DOHH2 (cell line): ENCODE measurements around the gene CFAP92.

Experiments used
- H3F3A ChIP-seq: fragments of 200-600 bp; sonication (generic), shearing (Covaris generic); 2 replicates; pipeline ENCODE4 v1.6.0; 2016; ENCODE audit warnings: antibody characterized with exemption, mild to moderate bottlenecking; ENCODE audit not compliant: control insufficient read depth, insufficient read depth
- H3K27ac ChIP-seq: fragments of 200-600 bp; sonication (generic); 2 replicates; pipeline ENCODE4 v1.5.1; 2014; ENCODE audit warnings: low read depth, mild to moderate bottlenecking, low read length, moderate library complexity
- H3K27me3 ChIP-seq: fragments of 200-600 bp; sonication (generic); 2 replicates; pipeline ENCODE4 v1.6.1; 2014; ENCODE audit warnings: mild to moderate bottlenecking, low read length, mixed read lengths; ENCODE audit not compliant: control insufficient read depth
- H3K36me3 ChIP-seq: fragments of 200-600 bp; sonication (generic); 2 replicates; pipeline ENCODE4 v1.6.1; 2014; ENCODE audit warnings: mild to moderate bottlenecking, low read length, moderate library complexity, mixed read lengths; ENCODE audit not compliant: control insufficient read depth
- H3K4me1 ChIP-seq: fragments of 200-600 bp; sonication (generic); 2 replicates; pipeline ENCODE4 v1.6.1; 2014; ENCODE audit warnings: mild to moderate bottlenecking, low read length, mixed read lengths; ENCODE audit not compliant: control insufficient read depth
- H3K4me2 ChIP-seq: fragments of 200-600 bp; sonication (generic); 2 replicates; pipeline ENCODE4 v1.6.0; 2014; ENCODE audit warnings: mild to moderate bottlenecking, low read length, moderate library complexity
- H3K4me3 ChIP-seq: fragments of 200-600 bp; sonication (generic); 2 replicates; pipeline ENCODE4 v1.5.1; 2014; ENCODE audit warnings: mild to moderate bottlenecking, low read length, mixed read lengths
- H3K79me2 ChIP-seq: fragments of 200-600 bp; sonication (generic); 2 replicates; pipeline ENCODE4 v1.6.1; 2014; ENCODE audit warnings: mild to moderate bottlenecking, low read length, mixed read lengths; ENCODE audit not compliant: control insufficient read depth
- H3K9me2 ChIP-seq: fragments of 200-600 bp; sonication (generic); replicated peaks from 2 replicates; pipeline ENCODE4 v1.6.1; 2014; ENCODE audit warnings: mild to moderate bottlenecking, low read length, mixed read lengths; ENCODE audit not compliant: control insufficient read depth
- H3K9me3 ChIP-seq: fragments of 200-600 bp; sonication (generic); 2 replicates; pipeline ENCODE4 v1.6.1; 2014; ENCODE audit warnings: antibody characterized with exemption, low read length, mixed read lengths; ENCODE audit not compliant: control insufficient read depth, insufficient read depth
- H4K20me1 ChIP-seq: fragments of 200-600 bp; sonication (generic); 2 replicates; pipeline ENCODE4 v1.6.0; 2014; ENCODE audit warnings: low read depth, mild to moderate bottlenecking, antibody characterized with exemption, low read length, moderate library complexity; ENCODE audit not compliant: control insufficient read depth, insufficient read depth
- CTCF ChIP-seq: fragments of 200-600 bp; sonication (generic); IDR thresholded peaks from one replicate; pipeline ENCODE4 v1.5.1; 2014; ENCODE audit warnings: antibody characterized with exemption, mild to moderate bottlenecking, low read depth, low read length; ENCODE audit not compliant: poor library complexity, severe bottlenecking
- EZH2phosphoT487 ChIP-seq: fragments of 200-600 bp; sonication (generic); IDR thresholded peaks from 2 replicates; pipeline ENCODE4 v1.6.1; 2017; ENCODE audit warnings: borderline replicate concordance, mild to moderate bottlenecking, antibody characterized with exemption, low read length, moderate library complexity, mixed read lengths

Gene CFAP92

GRCh38 chr3:129004639-129005295, 10.9 kb upstream of the CFAP92 start:
- no peaks in the 10 kb centered on the region for H3K9me3 ChIP-seq
- TF ChIP-seq CTCF (no peak), EZH2phosphoT487 (no peak)
- H3F3A ChIP-seq: no peaks in the 10 kb centered on the region
- no peaks in the 10 kb centered on the region for H3K9me2 ChIP-seq
- peaks cover 24% of the 10 kb centered on the region for H3K27me3 ChIP-seq
- H3K79me2 ChIP-seq: no peaks in the 10 kb centered on the region
- H3K27ac ChIP-seq: no peak overlapping the region
- H3K36me3 ChIP-seq: no peaks in the 10 kb centered on the region
- H3K4me1 ChIP-seq: peaks cover 9% of the 10 kb centered on the region
- no peak overlapping the region for H3K4me2 ChIP-seq
- H4K20me1 ChIP-seq: no peaks in the 10 kb centered on the region
- H3K4me3 ChIP-seq: no peak overlapping the region

DNA sequence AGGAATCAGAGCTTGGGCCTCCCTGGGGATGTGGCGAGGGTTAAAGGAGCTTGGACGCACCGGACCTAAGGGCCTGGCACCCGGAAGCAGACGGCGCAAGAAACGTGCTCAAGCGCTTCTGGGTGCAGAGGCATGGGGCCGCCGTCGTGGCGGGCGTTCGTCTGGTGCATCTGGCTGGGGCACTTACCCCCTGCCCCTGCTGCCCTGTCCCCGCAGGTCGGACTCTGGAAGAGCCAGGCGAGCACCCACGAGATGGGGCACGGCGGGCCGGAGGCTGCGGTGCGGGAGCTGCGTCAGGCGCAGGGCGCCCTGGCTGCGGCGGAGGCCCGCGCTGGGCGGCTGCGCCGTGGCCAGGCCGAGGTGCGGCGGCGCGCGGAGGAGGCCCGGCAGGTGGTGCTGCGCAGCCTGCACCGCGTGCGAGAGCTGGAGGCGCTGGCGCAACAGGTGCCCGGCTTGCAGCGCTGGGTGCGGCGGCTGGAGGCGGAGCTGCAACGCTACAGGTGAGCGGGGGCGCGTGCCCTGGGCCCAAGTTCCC, 9.8 kb upstream of the CFAP92 start:
- Histone ChIP-seq H3K27ac (no peak overlapping the region), H3F3A (no peaks in the 10 kb centered on the region), H3K4me1 (peaks cover 15% of the 10 kb centered on the region), H3K9me3 (no peaks in the 10 kb centered on the region), H3K4me3 (no peak overlapping the region), H3K9me2 (no peaks in the 10 kb centered on the region), H4K20me1 (no peaks in the 10 kb centered on the region), H3K36me3 (no peaks in the 10 kb centered on the region), H3K4me2 (no peak overlapping the region; the same call in 1 of the 2 replicates), H3K27me3 (peaks cover 29% of the 10 kb centered on the region), H3K79me2 (no peaks in the 10 kb centered on the region)
- TF ChIP-seq CTCF (no peak), EZH2phosphoT487 (no peak)

- H3K9me2 ChIP-seq: no peaks in the 10 kb centered on the region
- peaks cover 34% of the 10 kb centered on the region for H3K27me3 ChIP-seq
- H4K20me1 ChIP-seq: no peaks in the 10 kb centered on the region
- no peak overlapping the region for H3K4me3 ChIP-seq
- peaks cover 19% of the 10 kb centered on the region for H3K4me1 ChIP-seq
- no peaks in the 10 kb centered on the region for H3K36me3 ChIP-seq
- no peaks in the 10 kb centered on the region for H3K79me2 ChIP-seq
- no peak overlapping the region; the same call in 1 of the 2 replicates for H3K4me2 ChIP-seq
- TF ChIP-seq EZH2phosphoT487 (no peak), CTCF (no peak)
- H3K9me3 ChIP-seq: no peaks in the 10 kb centered on the region
- no peaks in the 10 kb centered on the region for H3F3A ChIP-seq
- H3K27ac ChIP-seq: no peak overlapping the region
Observed at GRCh38 chr3:129002573-129003569, 9.0 kb upstream of the CFAP92 start.
